ENCODE data around the gene BCAS3.

DNA sequence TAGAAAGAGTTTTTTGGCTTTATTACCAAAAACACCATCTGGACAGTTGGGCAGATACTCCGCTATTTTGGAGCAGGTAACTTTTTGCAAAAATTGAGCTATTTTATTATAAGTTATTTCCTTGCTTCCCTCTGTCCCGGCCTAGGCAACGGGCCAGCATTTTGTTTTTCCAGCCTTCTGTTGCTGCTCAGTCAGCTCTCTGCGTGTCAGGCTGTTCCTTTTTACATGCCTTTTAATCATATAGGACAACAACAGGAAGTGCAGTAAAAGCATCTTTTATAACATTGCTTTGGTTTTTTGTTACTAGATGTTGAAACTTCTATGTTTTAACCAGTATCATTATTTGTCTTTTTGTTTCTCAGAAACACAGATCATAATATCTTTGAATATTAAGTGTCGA lies 47.3 kb upstream of the BCAS3 start:
- TF ChIP-seq POLR2A (IDR thresholded peaks at IDR 0.05; ENCODE audit: low read length) (no peak), GATA1 (IDR thresholded peaks at IDR 0.05; ENCODE audit: low read depth, low read length) (no peak)

Measured in erythroblast (primary cell).